Mesodermal cell (in vitro differentiated cells): ENCODE measurements around the gene DTD1.

Experiments used
- H3K27ac ChIP-seq: 2 replicates; pipeline ENCODE4 v1.7.0; 2013; ENCODE audit warnings: mild to moderate bottlenecking, low read depth, low read length, moderate library complexity; ENCODE audit not compliant: severe bottlenecking
- H3K36me3 ChIP-seq: 2 replicates; pipeline ENCODE4 v1.7.1; 2013; ENCODE audit warnings: mild to moderate bottlenecking, low read length, moderate library complexity; ENCODE audit not compliant: control insufficient read depth, insufficient read depth
- H3K4me1 ChIP-seq: one replicate; pipeline ENCODE4 v1.7.1; 2013; ENCODE audit warnings: mild to moderate bottlenecking, low read length; ENCODE audit not compliant: insufficient read depth, control insufficient read depth, poor library complexity, severe bottlenecking
- H3K4me3 ChIP-seq: 2 replicates; pipeline ENCODE4 v1.7.0; 2013; ENCODE audit warnings: low read length, control low read depth, mild to moderate bottlenecking; ENCODE audit not compliant: insufficient read depth, poor library complexity, severe bottlenecking; ENCODE audit errors: extremely low read depth
- H3K9me3 ChIP-seq: 2 replicates; pipeline ENCODE4 v1.7.1; 2013; ENCODE audit warnings: mild to moderate bottlenecking, low read length, moderate library complexity; ENCODE audit not compliant: control insufficient read depth
- WGBS, 2 experiments: methylation state at CpG; one replicate each; pipeline ENCODE4 v1.1.5; 2013; ENCODE audit warnings: missing lambda C conversion rate in 2 of 2; ENCODE audit not compliant: insufficient coverage in 2 of 2; 5-methylcytosine and 5-hydroxymethylcytosine counted together

Gene DTD1

DNA sequence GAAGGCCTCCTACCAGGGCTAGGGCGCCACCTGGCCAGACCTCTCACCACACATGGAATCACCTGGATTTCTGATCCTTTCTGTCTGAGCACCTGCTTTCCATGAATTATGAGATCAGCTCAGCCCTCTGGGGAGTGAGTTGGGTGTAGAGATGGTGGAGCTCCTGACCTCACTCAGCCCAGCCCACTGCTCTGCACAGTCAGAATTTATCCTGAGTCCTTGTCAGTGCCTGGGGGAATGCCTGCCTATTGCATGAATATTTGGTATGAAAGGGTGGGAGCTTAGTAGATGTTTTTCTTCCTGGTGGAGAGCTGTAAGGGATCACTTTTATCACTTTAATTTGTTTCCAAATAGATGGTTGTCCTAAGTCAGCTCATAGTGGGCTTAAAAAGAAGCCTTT lies 47.5 kb downstream of the DTD1 start:
- 67% methylated on average over 1 of the region's 1 CpG; no CpG with 5 or more reads in 1 of the 2 experiments for WGBS, 2 experiments
- no peak overlapping the region for H3K27ac ChIP-seq

DNA sequence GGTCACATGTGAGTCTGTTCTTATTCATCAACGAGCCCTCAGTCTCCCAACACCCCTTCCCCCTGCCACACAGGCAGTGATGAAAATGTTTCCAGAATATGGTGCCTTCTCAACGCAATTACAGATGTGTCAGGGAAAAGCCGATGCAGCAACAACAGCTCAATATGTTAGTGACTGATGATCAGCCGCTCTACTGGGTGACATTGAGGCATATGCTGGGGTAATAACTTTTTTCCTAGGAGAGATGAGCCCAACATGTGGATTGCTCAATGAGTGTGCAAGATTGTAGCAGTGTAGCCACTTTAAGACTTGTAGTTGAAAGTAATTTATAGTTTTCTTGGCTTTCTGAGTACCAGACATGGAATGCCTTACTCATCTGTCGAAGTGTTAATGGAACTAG lies 49.4 kb downstream of the DTD1 start:
- no peaks in the 10 kb centered on the region for H3K9me3 ChIP-seq
- peaks cover 3% of the 10 kb centered on the region for H3K36me3 ChIP-seq
- WGBS, 2 experiments, result 94 to 96% methylated on average over 4 to 5 of the region's 5 CpGs
- no peak overlapping the region for H3K27ac ChIP-seq
- H3K4me1 ChIP-seq, result no peaks in the 10 kb centered on the region
- H3K4me3 ChIP-seq, result no peak overlapping the region

More for the DNA sequence above, 47.5 kb downstream of the DTD1 start:
- H3K36me3 ChIP-seq, result peaks cover 3% of the 10 kb centered on the region
- no peak overlapping the region for H3K4me3 ChIP-seq
- no peaks in the 10 kb centered on the region for H3K4me1 ChIP-seq
- no peaks in the 10 kb centered on the region for H3K9me3 ChIP-seq

GRCh38 chr20:18638768-18639167 lies 50.9 kb downstream of the DTD1 start:
- Histone ChIP-seq H3K27ac (no peak overlapping the region), H3K4me1 (no peaks in the 10 kb centered on the region), H3K4me3 (no peak overlapping the region), H3K9me3 (no peaks in the 10 kb centered on the region), H3K36me3 (peaks cover 3% of the 10 kb centered on the region)
- 88 to 100% methylated on average over 1 of the region's 2 CpGs for WGBS, 2 experiments

DNA sequence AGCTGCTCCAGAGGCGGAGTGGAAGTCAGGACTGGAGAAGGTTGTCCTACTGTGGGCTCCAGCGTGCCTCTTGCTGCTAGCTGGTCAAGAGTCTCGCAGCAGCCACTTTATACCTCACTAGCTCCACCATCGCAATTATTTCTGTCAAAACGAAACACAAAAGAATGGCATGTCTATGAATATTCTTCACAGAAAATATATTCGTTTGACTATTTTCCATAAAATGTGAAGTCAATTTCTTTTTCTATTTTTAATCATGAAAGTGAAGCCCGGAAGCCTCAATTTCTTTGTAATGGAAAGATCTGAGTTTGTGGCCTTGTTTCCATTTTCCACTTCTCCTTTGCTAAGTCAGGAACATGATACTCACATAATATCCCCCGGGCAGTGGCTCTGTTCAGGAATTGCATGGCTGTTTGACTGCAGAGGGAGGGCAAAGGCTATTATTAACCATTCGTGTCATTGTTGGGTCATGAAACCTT lies 51.7 kb downstream of the DTD1 start:
- no peak overlapping the region for H3K27ac ChIP-seq

GRCh38 chr20:18645196-18645745 lies 57.4 kb downstream of the DTD1 start:
- no peaks in the 10 kb centered on the region for H3K9me3 ChIP-seq
- H3K36me3 ChIP-seq, result no peaks in the 10 kb centered on the region
- WGBS, 2 experiments, result 80 to 88% methylated on average over 1 to 2 of the region's 3 CpGs
- no peak overlapping the region for H3K4me3 ChIP-seq
- peaks cover 23% of the 10 kb centered on the region for H3K4me1 ChIP-seq
- H3K27ac ChIP-seq, result peak overlapping the region; percentile 86

More for the DNA sequence above, 51.7 kb downstream of the DTD1 start:
- 100% methylated on average over 1 of the region's 9 CpGs for WGBS, 2 experiments
- H3K4me1 ChIP-seq, result no peaks in the 10 kb centered on the region
- H3K36me3 ChIP-seq, result peaks cover 3% of the 10 kb centered on the region
- H3K9me3 ChIP-seq, result no peaks in the 10 kb centered on the region
- no peak overlapping the region for H3K4me3 ChIP-seq

DNA sequence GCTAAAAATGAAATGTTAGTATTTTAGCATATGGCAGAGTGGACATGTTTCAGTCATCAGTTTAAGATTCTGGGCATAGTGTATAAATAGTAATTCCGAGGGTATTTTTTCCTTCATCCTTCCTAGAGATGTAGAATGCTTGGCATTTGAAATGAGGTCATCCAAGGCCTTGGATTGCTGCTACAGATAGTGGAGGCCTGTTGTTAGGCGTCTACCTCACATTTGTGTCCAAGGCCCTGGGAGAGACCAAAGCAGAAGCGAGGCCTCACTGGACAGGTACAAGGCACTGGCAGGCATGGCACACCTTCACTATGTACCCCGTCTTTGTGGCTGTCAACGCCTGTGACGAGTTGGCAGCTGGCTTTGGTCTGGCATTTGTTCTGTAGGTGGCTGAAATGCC lies 58.0 kb downstream of the DTD1 start:
- peak overlapping the region; percentile 86 for H3K27ac ChIP-seq
- no peak overlapping the region for H3K4me3 ChIP-seq
- no peaks in the 10 kb centered on the region for H3K9me3 ChIP-seq
- H3K36me3 ChIP-seq, result no peaks in the 10 kb centered on the region
- 98% methylated on average over 5 to 6 of the region's 6 CpGs for WGBS, 2 experiments
- H3K4me1 ChIP-seq, result peaks cover 23% of the 10 kb centered on the region

DNA sequence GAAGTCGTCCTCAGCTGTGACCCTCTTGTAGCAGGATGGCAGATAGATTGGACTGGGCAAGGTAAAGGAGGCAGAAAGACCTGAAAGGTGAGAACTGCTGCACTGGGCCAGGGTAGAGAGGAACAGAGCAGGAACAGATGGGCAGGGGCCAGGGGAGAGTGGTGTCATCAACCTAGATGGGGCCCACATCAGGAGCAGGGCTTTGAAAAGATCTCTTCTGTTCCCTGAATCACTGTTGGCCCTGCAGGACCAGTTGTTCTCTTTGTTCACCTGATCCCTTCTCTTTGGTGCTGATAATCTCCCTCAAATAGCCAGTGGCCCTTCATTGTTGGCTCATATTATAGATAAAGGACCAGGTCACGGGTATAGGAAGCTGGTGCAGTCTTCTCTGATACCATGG lies 59.9 kb downstream of the DTD1 start:
- no peak overlapping the region for H3K27ac ChIP-seq
- H3K4me3 ChIP-seq, result no peak overlapping the region
- 90 to 100% methylated on average over 1 of the region's 2 CpGs for WGBS, 2 experiments
- no peaks in the 10 kb centered on the region for H3K36me3 ChIP-seq
- H3K4me1 ChIP-seq, result peaks cover 23% of the 10 kb centered on the region
- no peaks in the 10 kb centered on the region for H3K9me3 ChIP-seq

GRCh38 chr20:18650224-18650623 lies 62.4 kb downstream of the DTD1 start:
- no peaks in the 10 kb centered on the region for H3K36me3 ChIP-seq
- H3K9me3 ChIP-seq, result no peaks in the 10 kb centered on the region
- H3K4me1 ChIP-seq, result peaks cover 17% of the 10 kb centered on the region
- H3K27ac ChIP-seq, result no peak overlapping the region
- 85 to 88% methylated on average over 4 to 5 of the region's 5 CpGs for WGBS, 2 experiments
- H3K4me3 ChIP-seq, result no peak overlapping the region

- Histone ChIP-seq H3K27ac (no peak overlapping the region), H3K36me3 (no peaks in the 10 kb centered on the region)
- WGBS, 2 experiments, result no CpG with 5 or more reads among the region's 1 CpG
These were observed 66.0 kb downstream of the DTD1 start for GRCh38 chr20:18653736-18654447.

DNA sequence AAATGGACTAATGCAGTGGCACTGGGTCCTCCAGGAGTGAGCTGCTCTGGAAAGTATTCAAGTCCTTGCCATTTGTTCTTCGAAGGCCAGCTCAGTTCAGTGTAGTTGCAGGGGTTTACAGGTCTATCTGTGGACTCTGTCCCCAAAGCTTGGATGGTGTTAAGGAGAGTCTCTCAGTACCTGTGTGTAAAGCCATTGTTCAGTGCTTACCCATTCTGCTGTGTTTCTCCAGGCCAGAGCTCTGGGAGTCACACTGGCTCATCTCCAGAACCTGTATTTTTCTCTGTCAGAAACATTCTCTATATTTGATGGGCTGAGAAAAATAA lies 66.6 kb downstream of the DTD1 start:
- H3K27ac ChIP-seq, result no peak overlapping the region
- no peaks in the 10 kb centered on the region for H3K4me1 ChIP-seq
- 60 to 100% methylated on average over 1 of the region's 1 CpG for WGBS, 2 experiments
- no peaks in the 10 kb centered on the region for H3K36me3 ChIP-seq
- H3K9me3 ChIP-seq, result no peaks in the 10 kb centered on the region
- no peak overlapping the region for H3K4me3 ChIP-seq

More at GRCh38 chr20:18653736-18654447, 66.0 kb downstream of the DTD1 start:
- Histone ChIP-seq H3K9me3 (no peaks in the 10 kb centered on the region), H3K4me1 (no peaks in the 10 kb centered on the region), H3K4me3 (no peak overlapping the region)

DNA sequence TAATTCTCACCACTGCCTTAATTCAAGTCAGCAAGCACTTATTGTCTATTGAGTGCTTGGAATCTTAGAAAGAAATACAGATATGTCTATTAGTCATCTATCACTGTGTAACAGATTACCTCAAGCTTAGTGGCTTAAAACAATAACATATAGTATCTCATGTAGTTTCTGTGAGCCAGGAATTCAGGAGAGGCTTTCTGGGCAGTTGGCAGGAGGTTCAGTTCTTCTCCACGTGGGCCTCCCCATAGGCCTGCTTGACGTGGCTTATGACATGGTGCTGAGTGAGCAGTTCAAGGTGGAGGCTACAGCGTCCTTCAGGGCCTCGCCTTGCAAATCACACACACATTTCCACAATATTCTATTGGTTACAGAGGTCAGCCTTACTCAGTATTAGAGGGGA lies 69.7 kb downstream of the DTD1 start:
- no peak overlapping the region for H3K4me3 ChIP-seq
- no peak overlapping the region for H3K27ac ChIP-seq
- no peaks in the 10 kb centered on the region for H3K36me3 ChIP-seq
- 80% methylated on average over 2 of the region's 4 CpGs; no CpG with 5 or more reads in 1 of the 2 experiments for WGBS, 2 experiments
- no peaks in the 10 kb centered on the region for H3K4me1 ChIP-seq
- no peaks in the 10 kb centered on the region for H3K9me3 ChIP-seq
